CD4-positive, CD25-positive, alpha-beta regulatory T cell (primary cell): Measurements from ENCODE around the gene CEACAM16. TPM values are rescaled to one million over a fixed set of nuclear protein-coding genes. Genes with fewer than 3 reads are reported as not detected.
A peak's percentile ranks its signal among the peaks of the same experiment; 100 is the strongest.
"Not testable (repeated sequence)": the region's sequence is repeated elsewhere in the genome, so short reads cannot be mapped to it uniquely, and the experiment has no call there.

Experiments used
- ATAC-seq, 2 donors: fragments of 150-1000 bp; cut with Tn5 transposase; one replicate each; pipeline ENCODE4 v1.10.0; 2021; ENCODE audit warnings: low read depth in 2 of 2, moderate number of reproducible peaks in 2 of 2, moderate library complexity in 1 of 2
- DNase-seq, 3 donors: peaks; one replicate each; pipeline versions ENCODE4 v3.0.0 to v3.0.0-alpha.2; 2012 to 2022; ENCODE audit warnings: mixed read lengths in 1 of 3
- H3K27ac ChIP-seq: one replicate; pipeline ENCODE4 v1.7.0; 2013; ENCODE audit warnings: mild to moderate bottlenecking, low read length; ENCODE audit not compliant: insufficient read depth, poor library complexity, severe bottlenecking
- H3K27me3 ChIP-seq: one replicate; pipeline ENCODE4 v1.7.0; 2013; ENCODE audit warnings: low read length; ENCODE audit not compliant: control insufficient read depth, insufficient read depth
- H3K36me3 ChIP-seq: one replicate; pipeline ENCODE4 v1.7.0; 2013; ENCODE audit warnings: mild to moderate bottlenecking, low read length, moderate library complexity; ENCODE audit not compliant: control insufficient read depth, insufficient read depth
- H3K4me1 ChIP-seq: 2 replicates; pipeline ENCODE4 v1.7.0; 2013; ENCODE audit warnings: mild to moderate bottlenecking, low read length; ENCODE audit not compliant: insufficient read depth, control insufficient read depth, poor library complexity, severe bottlenecking
- H3K4me3 ChIP-seq: one replicate; pipeline ENCODE4 v1.7.0; 2013; ENCODE audit warnings: low read depth, mild to moderate bottlenecking, low read length, moderate library complexity
- H3K9me3 ChIP-seq, 2 experiments: 1 replicate in 1 of 2; 2 replicates in 1 of 2; pipeline ENCODE4 v1.7.0; 2013; ENCODE audit warnings: low read length in 2 of 2, mild to moderate bottlenecking in 1 of 2, moderate library complexity in 1 of 2; ENCODE audit not compliant: control insufficient read depth in 2 of 2
- H3K27ac Mint-ChIP-seq, 3 donors: one replicate each; pipeline ENCODE4 v1.8.0; 2020 to 2022; ENCODE audit warnings: mild to moderate bottlenecking in 3 of 3, mixed read lengths in 3 of 3, moderate library complexity in 2 of 3
- H3K27me3 Mint-ChIP-seq: one replicate; pipeline ENCODE4 v1.8.0; 2022; ENCODE audit warnings: mild to moderate bottlenecking, mixed read lengths
- H3K36me3 Mint-ChIP-seq: one replicate; pipeline ENCODE4 v1.8.0; 2020; ENCODE audit warnings: mixed read lengths
- H3K4me1 Mint-ChIP-seq, 4 donors: one replicate each; pipeline ENCODE4 v1.8.0; 2020 to 2022; ENCODE audit warnings: mixed read lengths in 4 of 4, mild to moderate bottlenecking in 1 of 4
- H3K4me3 Mint-ChIP-seq, 4 donors: one replicate each; pipeline ENCODE4 v1.8.0; 2020 to 2022; ENCODE audit warnings: mild to moderate bottlenecking in 4 of 4, mixed read lengths in 4 of 4, moderate library complexity in 3 of 4
- H3K9me3 Mint-ChIP-seq, 7 donors: one replicate each; pipeline ENCODE4 v1.8.0; 2020 to 2022; ENCODE audit warnings: mixed read lengths in 7 of 7, mild to moderate bottlenecking in 3 of 7, moderate library complexity in 2 of 7
- polyA plus RNA-seq, 4 donors: library from polyadenylated mRNA; unstranded; fragments of 300-500 nt; fragmentation: Illumina TruSeq; gene quantifications; one replicate each; pipeline ENCODE4 v1.2.3, GENCODE V29; 2021
- total RNA-seq: library from RNA; stranded (reverse); gene quantifications from one replicate; pipeline ENCODE4 v1.2.3, GENCODE V29; 2022

CEACAM16 gene
- total and polyA plus RNA-seq, 5 donors from 2014 or later, result not detected

DNA sequence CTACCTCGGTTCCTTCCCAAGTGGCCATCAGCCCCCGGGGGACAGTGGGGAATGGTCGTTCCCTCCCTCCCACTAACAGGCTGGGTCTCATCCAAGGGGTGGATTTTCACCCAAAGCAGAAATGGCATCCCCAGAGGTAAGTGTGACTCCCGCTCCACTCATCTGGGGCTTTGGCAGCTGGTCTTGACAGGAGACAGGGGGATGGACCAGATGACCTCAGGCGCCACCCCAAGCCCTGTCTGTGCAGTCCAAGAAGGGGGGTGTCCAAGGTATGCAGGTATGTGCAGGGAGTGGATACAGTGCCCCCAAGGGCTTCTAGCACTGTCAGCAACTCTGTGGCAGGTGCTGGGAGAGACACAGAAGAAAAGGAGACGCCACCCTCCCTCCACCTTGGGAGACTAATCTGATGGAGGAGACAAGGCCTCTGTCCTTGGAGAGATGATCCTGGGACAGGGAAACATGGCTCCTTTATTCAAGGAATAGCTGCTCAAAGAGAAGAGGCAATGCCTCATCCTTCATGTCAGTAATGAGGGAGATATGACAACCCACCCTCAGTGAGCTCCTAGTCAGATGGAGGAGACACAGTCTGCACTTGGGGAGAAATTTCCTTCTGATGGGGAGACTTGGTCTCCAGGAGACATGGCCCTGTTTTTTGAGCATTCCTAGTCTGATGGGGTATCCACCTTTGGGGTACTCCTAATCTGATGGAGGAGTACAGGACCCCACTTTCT lies 7.7 kb downstream of the CEACAM16 start:
- Mint-ChIP-seq H3K4me3 (no peak overlapping the region), H3K36me3 (no peaks in the 10 kb centered on the region), H3K4me1 (no peaks in the 10 kb centered on the region), H3K27me3 (no peaks in the 10 kb centered on the region), H3K27ac (peak overlapping the region in 1 of 3 donors; percentile 76), H3K9me3 (no peaks in the 10 kb centered on the region)
- Histone ChIP-seq H3K9me3 (no peaks in the 10 kb centered on the region), H3K27me3 (no peaks in the 10 kb centered on the region), H3K36me3 (no peaks in the 10 kb centered on the region), H3K4me3 (no peak overlapping the region), H3K27ac (no peak overlapping the region), H3K4me1 (no peaks in the 10 kb centered on the region)
- ATAC-seq (no peak), DNase-seq (no peak)

DNA sequence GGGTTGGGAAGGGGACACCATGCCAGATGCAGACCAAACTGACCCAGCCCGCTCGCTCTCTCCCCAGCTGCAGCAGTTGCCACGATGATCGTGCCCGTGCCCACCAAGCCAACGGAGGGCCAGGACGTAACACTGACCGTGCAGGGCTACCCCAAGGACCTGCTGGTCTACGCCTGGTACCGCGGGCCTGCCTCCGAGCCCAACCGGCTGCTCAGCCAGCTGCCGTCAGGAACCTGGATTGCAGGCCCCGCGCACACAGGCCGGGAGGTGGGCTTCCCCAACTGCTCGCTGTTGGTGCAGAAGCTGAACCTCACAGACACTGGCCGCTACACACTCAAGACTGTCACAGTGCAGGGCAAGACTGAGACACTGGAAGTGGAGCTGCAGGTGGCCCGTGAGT lies 8.8 kb downstream of the CEACAM16 start:
- H3K27me3 Mint-ChIP-seq, result no peaks in the 10 kb centered on the region
- H3K9me3 ChIP-seq, result no peaks in the 10 kb centered on the region
- H3K27ac ChIP-seq, result no peak overlapping the region
- ATAC-seq, result no peak
- no peak for DNase-seq
- H3K36me3 ChIP-seq, result no peaks in the 10 kb centered on the region
- no peaks in the 10 kb centered on the region for H3K9me3 Mint-ChIP-seq
- no peaks in the 10 kb centered on the region for H3K27me3 ChIP-seq
- no peaks in the 10 kb centered on the region for H3K4me1 ChIP-seq
- H3K4me3 ChIP-seq, result no peak overlapping the region
- H3K27ac Mint-ChIP-seq, result no peak overlapping the region
- no peaks in the 10 kb centered on the region for H3K4me1 Mint-ChIP-seq
- no peaks in the 10 kb centered on the region for H3K36me3 Mint-ChIP-seq
- H3K4me3 Mint-ChIP-seq, result no peak overlapping the region

DNA sequence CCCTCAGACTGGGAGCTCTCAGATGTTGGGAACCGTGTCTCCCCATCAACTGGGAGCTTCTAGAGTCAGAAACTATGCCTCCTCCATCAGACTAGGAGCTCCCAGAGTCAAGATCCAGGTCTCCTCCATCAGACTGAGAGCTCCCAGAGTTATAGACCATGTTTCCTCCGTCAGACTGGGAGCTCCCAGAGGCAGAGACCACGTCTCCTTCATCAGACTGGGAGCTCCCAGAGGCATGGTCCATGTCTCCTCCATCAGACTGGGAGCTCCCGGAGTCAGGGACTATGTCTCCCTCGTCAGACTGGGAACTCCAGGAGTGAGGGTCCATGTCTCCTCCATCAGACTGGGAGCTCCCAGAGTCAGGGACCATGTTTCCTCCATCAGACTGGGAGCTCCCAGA lies 10.0 kb downstream of the CEACAM16 start:
- H3K4me1 Mint-ChIP-seq, result no peaks in the 10 kb centered on the region
- Histone ChIP-seq H3K27ac (no peak overlapping the region), H3K9me3 (no peaks in the 10 kb centered on the region), H3K4me1 (no peaks in the 10 kb centered on the region), H3K4me3 (no peak overlapping the region), H3K36me3 (no peaks in the 10 kb centered on the region), H3K27me3 (no peaks in the 10 kb centered on the region)
- DNase-seq, result no peak
- H3K27ac Mint-ChIP-seq, result no peak overlapping the region
- peaks cover 0 to under 1% (median 0%) of the 10 kb centered on the region in 7 donors for H3K9me3 Mint-ChIP-seq
- H3K4me3 Mint-ChIP-seq, result no peak overlapping the region
- no peak for ATAC-seq
- H3K36me3 Mint-ChIP-seq, result no peaks in the 10 kb centered on the region
- H3K27me3 Mint-ChIP-seq, result no peaks in the 10 kb centered on the region

DNA sequence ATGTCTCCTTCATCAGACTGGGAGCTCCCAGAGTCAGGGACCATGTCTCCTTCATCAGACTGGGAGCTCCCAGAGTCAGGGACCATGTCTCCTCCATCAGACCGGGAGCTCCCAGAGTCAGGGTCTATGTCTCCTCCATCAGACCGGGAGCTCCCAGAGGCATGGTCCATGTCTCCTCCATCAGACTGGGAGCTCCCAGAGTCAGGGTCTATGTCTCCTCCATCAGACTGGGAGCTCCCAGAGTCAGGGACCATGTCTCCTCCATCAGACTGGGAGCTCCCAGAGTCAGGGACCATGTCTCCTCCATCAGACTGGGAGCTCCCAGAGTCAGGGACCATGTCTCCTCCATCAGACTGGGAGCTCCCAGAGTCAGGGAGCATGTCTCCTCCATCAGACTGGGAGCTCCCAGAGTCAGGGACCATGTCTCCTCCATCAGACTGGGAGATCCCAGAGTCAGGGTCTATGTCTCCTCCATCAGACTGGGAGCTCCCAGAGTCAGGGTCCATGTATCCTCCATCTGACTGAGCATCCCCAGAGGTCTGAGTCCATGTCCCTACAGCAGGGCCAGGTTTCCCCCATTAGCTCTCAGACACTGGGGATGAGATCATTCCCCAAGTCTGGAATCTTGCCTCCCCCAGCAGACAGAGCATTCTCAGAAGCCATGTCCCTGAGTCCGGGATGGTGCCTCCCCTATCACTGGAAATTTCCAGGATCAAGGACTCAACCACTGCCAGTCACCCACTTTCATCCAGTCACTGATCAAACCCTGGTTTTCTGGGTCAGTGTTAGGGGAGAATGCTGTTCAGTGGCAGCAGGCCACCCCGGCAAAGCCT lies 10.7 kb downstream of the CEACAM16 start:
- H3K27me3 Mint-ChIP-seq, H3K36me3 ChIP-seq, H3K9me3 Mint-ChIP-seq, H3K4me1 ChIP-seq, H3K4me1 Mint-ChIP-seq, ATAC-seq, H3K36me3 Mint-ChIP-seq, H3K27ac Mint-ChIP-seq, H3K27me3 ChIP-seq, H3K4me3 Mint-ChIP-seq, H3K9me3 ChIP-seq, H3K4me3 ChIP-seq, H3K27ac ChIP-seq, DNase-seq: not testable (repeated sequence)

DNA sequence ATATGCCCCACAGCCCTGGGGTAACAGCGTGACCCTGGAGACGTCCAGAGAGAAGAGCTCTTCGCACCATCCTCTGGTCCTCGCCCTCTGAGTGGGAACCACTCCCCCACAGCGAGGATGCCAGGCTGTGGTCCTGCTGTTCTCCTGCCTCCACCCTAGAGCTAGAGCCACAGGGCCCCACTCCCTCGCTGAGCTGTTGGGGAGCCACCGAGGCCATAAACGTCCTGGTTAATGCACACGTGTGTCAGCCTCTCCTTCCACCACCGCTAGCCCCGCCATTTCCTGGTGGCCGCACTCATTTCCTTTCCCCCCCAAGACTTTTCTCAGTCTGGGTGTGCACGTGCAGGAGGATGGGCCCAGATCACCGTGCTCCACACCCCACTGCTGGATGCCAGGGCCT lies 11.5 kb downstream of the CEACAM16 start:
- DNase-seq, result no peak
- Mint-ChIP-seq H3K36me3 (no peaks in the 10 kb centered on the region), H3K4me3 (no peak overlapping the region), H3K9me3 (peaks cover 0 to 14% (median 2%) of the 10 kb centered on the region in 7 donors), H3K27ac (peak overlapping the region in 1 of 3 donors; percentile 63), H3K4me1 (no peaks in the 10 kb centered on the region), H3K27me3 (no peaks in the 10 kb centered on the region)
- Histone ChIP-seq H3K4me3 (no peak overlapping the region), H3K36me3 (no peaks in the 10 kb centered on the region), H3K4me1 (no peaks in the 10 kb centered on the region), H3K9me3 (peaks cover 4 to 9% of the 10 kb centered on the region in 2 experiments), H3K27ac (no peak overlapping the region), H3K27me3 (no peaks in the 10 kb centered on the region)
- no peak for ATAC-seq

DNA sequence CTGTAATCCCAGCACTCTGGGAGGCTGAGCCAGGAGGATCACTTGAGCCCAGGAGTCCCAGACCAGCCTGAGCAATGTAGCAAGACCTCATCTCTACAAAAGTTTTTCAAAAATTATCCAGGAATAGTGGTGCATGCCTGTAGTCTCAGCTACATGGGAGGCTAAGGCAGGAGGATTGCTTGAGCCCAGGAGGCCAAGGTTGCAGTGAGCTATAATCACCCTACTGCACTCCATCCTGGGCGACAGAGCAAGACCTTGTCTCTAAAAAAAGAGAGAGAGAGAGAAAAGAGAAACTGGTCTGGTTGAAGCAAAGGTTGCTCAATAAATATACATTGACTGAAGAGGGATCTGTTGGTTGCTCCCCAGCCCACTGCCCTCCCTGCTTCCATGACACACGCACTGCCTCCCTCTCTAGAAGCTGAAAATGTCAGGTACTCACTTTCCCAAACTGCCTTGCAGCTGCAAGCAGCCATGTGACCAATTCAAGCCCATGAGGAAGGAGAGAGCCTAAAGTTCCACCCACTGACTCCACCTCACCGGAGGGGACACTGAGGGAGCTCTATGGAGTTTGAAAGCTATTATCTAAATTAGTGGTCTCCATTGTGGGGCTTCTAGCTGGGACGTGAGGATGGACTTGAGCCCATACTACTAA lies 14.0 kb downstream of the CEACAM16 start:
- Mint-ChIP-seq H3K9me3 (peaks cover 0 to 19% (median 3%) of the 10 kb centered on the region in 7 donors), H3K27ac (no peak overlapping the region)
- peaks cover 4 to 15% of the 10 kb centered on the region in 2 experiments for H3K9me3 ChIP-seq

DNA sequence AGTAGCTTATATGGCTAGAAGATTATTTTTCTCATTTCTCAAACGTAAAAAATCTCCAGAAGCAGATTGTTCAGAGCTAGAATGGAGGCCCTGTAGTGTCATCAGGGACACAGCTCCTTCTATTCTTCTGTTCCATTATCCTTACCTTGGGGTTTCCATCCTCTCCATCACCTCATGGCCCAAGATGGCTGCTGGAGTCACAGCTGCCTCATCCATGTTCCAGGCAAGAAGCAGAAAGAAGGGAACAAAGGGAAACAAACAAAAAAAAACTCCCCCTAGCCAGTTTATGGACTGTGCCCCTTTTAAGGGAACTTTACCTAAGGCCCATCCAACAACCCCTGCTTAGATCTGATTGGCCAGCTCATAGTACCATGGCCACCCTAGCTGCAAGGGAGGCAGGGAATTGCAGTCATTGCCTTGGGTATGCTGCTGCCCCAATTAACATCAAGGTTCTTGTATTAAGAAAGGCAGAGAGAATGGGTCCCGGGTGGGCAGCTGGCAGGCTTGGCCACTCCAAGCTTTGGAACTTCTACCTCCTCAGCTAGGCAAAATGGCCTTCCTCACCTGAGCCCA lies 15.7 kb downstream of the CEACAM16 start:
- Histone ChIP-seq H3K4me3 (no peak overlapping the region), H3K9me3 (peaks cover 4 to 15% of the 10 kb centered on the region in 2 experiments), H3K27me3 (no peaks in the 10 kb centered on the region), H3K4me1 (no peaks in the 10 kb centered on the region), H3K27ac (no peak overlapping the region), H3K36me3 (no peaks in the 10 kb centered on the region)
- Mint-ChIP-seq H3K27me3 (no peaks in the 10 kb centered on the region), H3K9me3 (peaks cover 0 to 19% (median 3%) of the 10 kb centered on the region in 7 donors), H3K27ac (no peak overlapping the region), H3K36me3 (no peaks in the 10 kb centered on the region), H3K4me3 (no peak overlapping the region), H3K4me1 (no peaks in the 10 kb centered on the region)
- DNase-seq (no peak), ATAC-seq (no peak)

More for the DNA sequence above, 14.0 kb downstream of the CEACAM16 start:
- Mint-ChIP-seq H3K36me3 (no peaks in the 10 kb centered on the region), H3K4me1 (no peaks in the 10 kb centered on the region), H3K4me3 (no peak overlapping the region), H3K27me3 (no peaks in the 10 kb centered on the region)
- Histone ChIP-seq H3K27me3 (no peaks in the 10 kb centered on the region), H3K4me1 (no peaks in the 10 kb centered on the region), H3K36me3 (no peaks in the 10 kb centered on the region), H3K27ac (no peak overlapping the region), H3K4me3 (no peak overlapping the region)
- ATAC-seq, result no peak
- DNase-seq, result no peak
